GM18907 (cell line): ENCODE measurements around the gene MCTS1.
"Not testable (repeated sequence)": the region's sequence is repeated elsewhere in the genome, so short reads cannot be mapped to it uniquely, and the experiment has no call there.

Source experiments
- ATAC-seq: cut with Tn5 transposase; IDR thresholded peaks from one replicate; pipeline ENCODE4 v1.9.1; 2021; ENCODE audit warnings: mild to moderate bottlenecking, moderate library complexity; ENCODE audit not compliant: unreplicated experiment

Gene MCTS1, protein sequence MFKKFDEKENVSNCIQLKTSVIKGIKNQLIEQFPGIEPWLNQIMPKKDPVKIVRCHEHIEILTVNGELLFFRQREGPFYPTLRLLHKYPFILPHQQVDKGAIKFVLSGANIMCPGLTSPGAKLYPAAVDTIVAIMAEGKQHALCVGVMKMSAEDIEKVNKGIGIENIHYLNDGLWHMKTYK

DNA sequence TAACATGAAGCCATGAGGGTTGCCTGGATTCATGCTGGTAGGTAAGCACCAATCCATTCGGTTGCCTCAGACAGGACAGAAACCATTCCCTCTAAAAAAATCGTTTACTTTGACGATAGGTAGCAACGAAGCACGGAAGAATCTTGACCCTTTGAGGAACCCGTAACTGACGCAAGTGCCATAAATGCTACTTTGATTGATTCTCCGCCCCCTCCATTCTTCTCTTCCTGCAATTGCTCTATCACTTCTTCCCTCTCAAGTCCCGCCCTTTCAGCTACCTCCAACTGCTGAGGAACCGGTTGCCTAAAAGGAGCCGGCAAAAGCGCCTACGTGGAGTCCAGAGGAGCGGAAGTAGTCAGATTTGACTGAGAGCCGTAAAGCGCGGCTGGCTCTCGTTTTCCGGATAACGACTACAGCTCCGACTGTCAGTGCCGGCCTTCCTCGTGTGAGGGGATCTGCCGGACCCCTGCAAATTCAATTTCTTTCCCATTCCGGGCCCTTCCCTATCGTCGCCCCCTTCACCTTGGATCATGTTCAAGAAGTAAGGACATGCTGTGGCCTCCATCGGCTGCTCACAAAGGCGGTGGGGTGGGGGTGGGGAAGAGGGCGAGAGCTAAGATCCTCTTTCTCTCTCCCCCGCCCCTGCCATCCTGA lies at the start of gene MCTS1:
Gene MCTS1, plus strand, starts transcription at position 395 of the 654 bp plus-strand sequence. Its CDS starts 136 bp downstream, at position 531.
- ATAC-seq = peak; percentile 92

- ATAC-seq = no peak
Measured at GRCh38 chrX:120556251-120556650, 47.6 kb upstream of the MCTS1 start.

GRCh38 chrX:120559804-120560203 lies 44.1 kb upstream of the MCTS1 start:
- ATAC-seq = no peak

GRCh38 chrX:120560405-120560841 lies 43.5 kb upstream of the MCTS1 start:
- ATAC-seq = peak; percentile 40

DNA sequence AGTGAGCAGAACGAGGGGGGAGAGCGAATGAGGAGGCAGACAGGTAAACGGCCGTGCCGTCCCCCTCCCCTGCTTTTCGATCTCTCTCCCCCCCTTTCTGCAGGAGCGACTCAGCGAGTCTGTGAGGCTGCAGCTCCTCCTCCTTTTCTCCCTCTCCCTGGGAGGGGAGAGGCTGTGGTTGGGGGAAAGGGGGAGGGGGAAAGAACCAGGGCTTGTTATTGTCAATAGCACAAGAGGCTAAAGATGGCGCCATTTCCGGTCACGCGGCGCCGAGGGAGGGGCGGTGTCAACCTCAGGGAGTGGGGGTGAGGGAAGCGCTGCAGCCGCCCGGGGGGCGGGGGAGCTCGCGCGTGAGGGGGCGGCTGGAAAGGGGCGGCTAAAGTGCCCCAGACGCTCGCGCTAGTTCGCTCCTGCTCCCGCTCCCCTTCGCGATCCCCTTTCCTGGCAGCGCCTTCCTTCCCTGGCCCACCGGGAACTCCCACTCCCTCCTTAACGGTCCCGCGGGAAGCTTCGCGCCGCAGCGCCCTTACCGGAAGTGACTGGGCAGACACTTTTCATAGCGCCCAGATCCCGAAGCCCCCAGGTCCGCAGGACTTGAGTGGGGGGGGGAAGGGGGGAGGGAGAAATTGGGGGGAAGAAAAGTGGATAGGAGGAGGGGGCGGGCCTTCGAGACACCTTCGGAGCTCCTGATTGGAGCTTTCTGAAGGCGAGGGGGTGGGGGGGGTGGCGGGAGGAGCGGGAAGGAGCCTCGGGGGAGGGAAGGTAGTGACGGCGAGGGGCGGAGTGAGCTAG lies 42.9 kb upstream of the MCTS1 start, which contains the start of gene CUL4B:
Gene CUL4B, minus strand, starts transcription at position 121 of the 792 bp plus-strand sequence. CDS start 324 bp downstream, outside the sequence.
- ATAC-seq = peak; percentile 89

- no peak for ATAC-seq
Measured at GRCh38 chrX:120561634-120562568, 42.0 kb upstream of the MCTS1 start.

- ATAC-seq = no peak
Measured at GRCh38 chrX:120562569-120562926, 41.4 kb upstream of the MCTS1 start.

GRCh38 chrX:120564925-120565324 lies 39.0 kb upstream of the MCTS1 start:
- no peak for ATAC-seq

GRCh38 chrX:120566817-120567216 lies 37.1 kb upstream of the MCTS1 start:
- no peak for ATAC-seq

DNA sequence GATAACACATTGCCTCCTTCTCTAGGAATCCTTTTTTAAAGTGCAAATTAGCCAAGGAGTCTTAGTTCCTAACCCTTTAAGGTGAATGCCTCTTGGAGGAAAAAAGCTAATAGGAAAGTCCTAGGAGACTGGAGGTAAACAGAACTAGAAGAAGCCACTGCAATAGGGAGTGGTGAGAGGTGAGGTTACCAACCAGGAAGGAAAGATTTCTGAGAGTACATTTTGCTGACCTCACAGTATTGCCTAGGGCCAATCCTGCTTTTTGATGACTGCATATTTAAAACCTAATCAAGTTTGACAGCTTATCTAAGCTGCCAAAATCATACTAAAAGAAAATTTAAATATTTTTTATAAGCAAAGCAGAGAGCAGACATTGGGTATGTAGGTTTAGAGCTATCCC lies 35.9 kb upstream of the MCTS1 start:
- no peak for ATAC-seq

DNA sequence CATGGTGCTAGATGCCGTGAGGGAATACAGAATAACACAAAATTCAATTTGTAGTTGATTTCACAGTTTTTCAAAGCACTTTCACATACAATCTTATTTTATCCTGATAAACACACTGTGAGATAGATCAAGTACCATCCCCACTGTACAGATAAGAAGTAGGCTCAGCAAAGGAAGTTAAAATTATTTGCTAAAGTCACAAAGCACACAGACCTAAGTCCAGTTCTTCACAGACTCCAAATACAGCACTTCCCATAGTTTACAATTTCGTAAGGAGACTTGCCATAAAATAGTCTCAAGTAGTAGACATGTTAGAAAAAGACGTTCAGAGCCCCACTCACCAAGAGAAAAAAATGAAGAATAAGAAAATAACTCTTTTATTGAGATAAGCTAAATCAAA lies 35.3 kb upstream of the MCTS1 start:
- ATAC-seq = no peak

GRCh38 chrX:120570011-120570600 lies 33.8 kb upstream of the MCTS1 start:
- no peak for ATAC-seq

GRCh38 chrX:120573806-120574205 lies 30.1 kb upstream of the MCTS1 start:
- ATAC-seq = not testable (repeated sequence)

GRCh38 chrX:120575379-120576114 lies 28.4 kb upstream of the MCTS1 start:
- no peak for ATAC-seq

DNA sequence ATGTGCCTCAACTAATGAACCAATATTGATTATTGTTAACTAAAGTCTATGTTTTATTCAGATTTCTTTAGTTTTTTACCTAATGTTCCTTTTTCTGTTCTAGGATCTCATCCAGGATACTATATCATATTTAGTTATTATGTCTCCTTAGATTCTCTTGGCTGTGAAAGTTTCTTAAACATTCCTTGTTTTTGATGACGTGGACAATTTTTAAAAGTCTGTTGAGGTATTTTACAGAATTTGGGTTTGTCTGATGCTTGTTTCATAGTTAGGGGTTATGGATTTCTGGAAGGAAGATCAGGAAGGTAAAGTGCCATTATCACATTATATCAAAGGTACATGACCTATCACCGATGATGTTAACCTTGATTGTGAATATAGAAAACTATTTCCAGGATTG lies 18.2 kb upstream of the MCTS1 start:
- ATAC-seq = no peak

- peak; percentile 51 for ATAC-seq
Measured at GRCh38 chrX:120604361-120604782, 471 bp downstream of the MCTS1 start.

GRCh38 chrX:120612086-120612485 lies 8.2 kb downstream of the MCTS1 start:
- no peak for ATAC-seq

GRCh38 chrX:120614816-120615215 lies 10.9 kb downstream of the MCTS1 start:
- ATAC-seq = no peak

GRCh38 chrX:120617996-120618630 lies 14.2 kb downstream of the MCTS1 start:
- ATAC-seq = no peak
